ENCODE data around the gene PRKG1. TPM values are rescaled to one million over a fixed set of nuclear protein-coding genes. Genes with fewer than 3 reads are reported as not detected.

The PRKG1 gene
- total and polyA plus RNA-seq, 2 experiments from 2014 or later = 18.2 to 21.1 TPM

GRCh38 chr10:52121688-52122087 lies 1047.4 kb downstream of the PRKG1 start:
- H3K27ac ChIP-seq (ENCODE audit: low read depth) = no peak overlapping the region
- Mint-ChIP-seq H3K27ac (no peak overlapping the region), H3K36me3 (ENCODE audit: low read depth) (no peaks in the 10 kb centered on the region), H3K4me1 (peaks cover 4% of the 10 kb centered on the region; the same call in 2 of the 3 replicates), H3K9me3 (no peaks in the 10 kb centered on the region), H3K27me3 (ENCODE audit: insufficient read depth, low read depth, poor library complexity) (no peaks in the 10 kb centered on the region), H3K4me3 (no peak overlapping the region)
- no peak for ATAC-seq
- no peaks in the 10 kb centered on the region; the same call in 1 of the 2 replicates for H3K9me2 ChIP-seq (ENCODE audit: insufficient read depth)
- no peaks in the 10 kb centered on the region for H3K36me3 ChIP-seq (ENCODE audit: insufficient read depth)
- no peak overlapping the region for H2AFZ ChIP-seq
- TF ChIP-seq, protein P1, sequence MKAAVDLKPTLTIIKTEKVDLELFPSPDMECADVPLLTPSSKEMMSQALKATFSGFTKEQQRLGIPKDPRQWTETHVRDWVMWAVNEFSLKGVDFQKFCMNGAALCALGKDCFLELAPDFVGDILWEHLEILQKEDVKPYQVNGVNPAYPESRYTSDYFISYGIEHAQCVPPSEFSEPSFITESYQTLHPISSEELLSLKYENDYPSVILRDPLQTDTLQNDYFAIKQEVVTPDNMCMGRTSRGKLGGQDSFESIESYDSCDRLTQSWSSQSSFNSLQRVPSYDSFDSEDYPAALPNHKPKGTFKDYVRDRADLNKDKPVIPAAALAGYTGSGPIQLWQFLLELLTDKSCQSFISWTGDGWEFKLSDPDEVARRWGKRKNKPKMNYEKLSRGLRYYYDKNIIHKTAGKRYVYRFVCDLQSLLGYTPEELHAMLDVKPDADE (IDR thresholded peaks at IDR 0.05) = no peak
- no peak for TF ChIP-seq EZH2phosphoT487 (IDR thresholded peaks at IDR 0.05; ENCODE audit: unreplicated experiment)
- no peak for TF ChIP-seq ZNF462 (CRISPR knock-in tag; IDR thresholded peaks at IDR 0.05)
- TF ChIP-seq, protein P2, sequence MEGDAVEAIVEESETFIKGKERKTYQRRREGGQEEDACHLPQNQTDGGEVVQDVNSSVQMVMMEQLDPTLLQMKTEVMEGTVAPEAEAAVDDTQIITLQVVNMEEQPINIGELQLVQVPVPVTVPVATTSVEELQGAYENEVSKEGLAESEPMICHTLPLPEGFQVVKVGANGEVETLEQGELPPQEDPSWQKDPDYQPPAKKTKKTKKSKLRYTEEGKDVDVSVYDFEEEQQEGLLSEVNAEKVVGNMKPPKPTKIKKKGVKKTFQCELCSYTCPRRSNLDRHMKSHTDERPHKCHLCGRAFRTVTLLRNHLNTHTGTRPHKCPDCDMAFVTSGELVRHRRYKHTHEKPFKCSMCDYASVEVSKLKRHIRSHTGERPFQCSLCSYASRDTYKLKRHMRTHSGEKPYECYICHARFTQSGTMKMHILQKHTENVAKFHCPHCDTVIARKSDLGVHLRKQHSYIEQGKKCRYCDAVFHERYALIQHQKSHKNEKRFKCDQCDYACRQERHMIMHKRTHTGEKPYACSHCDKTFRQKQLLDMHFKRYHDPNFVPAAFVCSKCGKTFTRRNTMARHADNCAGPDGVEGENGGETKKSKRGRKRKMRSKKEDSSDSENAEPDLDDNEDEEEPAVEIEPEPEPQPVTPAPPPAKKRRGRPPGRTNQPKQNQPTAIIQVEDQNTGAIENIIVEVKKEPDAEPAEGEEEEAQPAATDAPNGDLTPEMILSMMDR (conservative IDR thresholded peaks at IDR 0.05; ENCODE audit: low read depth in 2 of 2) = no peak
- TF ChIP-seq ZNF331 (CRISPR knock-in tag; IDR thresholded peaks at IDR 0.05; ENCODE audit: low read depth) = no peak
- no peak for TF ChIP-seq POLR2AphosphoS5 (IDR thresholded peaks at IDR 0.05; ENCODE audit: low read depth)
- TF ChIP-seq CREB1 (CRISPR knock-in tag; IDR thresholded peaks at IDR 0.05; ENCODE audit: low read depth) = no peak
- no peak for TF ChIP-seq JUNB (IDR thresholded peaks at IDR 0.05; ENCODE audit: unreplicated experiment)
- TF ChIP-seq ZNF114 (CRISPR knock-in tag; IDR thresholded peaks at IDR 0.05) = no peak
- TF ChIP-seq STAT1 (IDR thresholded peaks at IDR 0.05; ENCODE audit: unreplicated experiment) = no peak
- no peak for TF ChIP-seq REST (IDR thresholded peaks at IDR 0.05; ENCODE audit: unreplicated experiment)
- no peak for TF ChIP-seq EZH2 (IDR thresholded peaks at IDR 0.05; ENCODE audit: low read depth, unreplicated experiment)
- TF ChIP-seq NANOG (IDR thresholded peaks at IDR 0.05; ENCODE audit: borderline replicate concordance) = no peak
- H4K20me1 ChIP-seq (replicated peaks; ENCODE audit: insufficient read depth) = no peaks in the 10 kb centered on the region
- DNase-seq (ENCODE audit: low spot score) = no peak
- H3K4me2 ChIP-seq = no peak overlapping the region
- H3K4me1 ChIP-seq (ENCODE audit: insufficient read depth) = no peaks in the 10 kb centered on the region
- H3K4me3 ChIP-seq = no peak overlapping the region
- H3K79me2 ChIP-seq (replicated peaks; ENCODE audit: insufficient read depth) = no peaks in the 10 kb centered on the region
- H3K27me3 ChIP-seq (ENCODE audit: insufficient read depth) = no peaks in the 10 kb centered on the region
- no peaks in the 10 kb centered on the region for H3F3A ChIP-seq (replicated peaks; ENCODE audit: low read depth)

Data from GM23338 (cell line).